Head of caudate nucleus (tissue), 42 donors: ENCODE measurements around the gene MICAL2.

ENCODE experiments used
- DNase-seq, 42 donors: peaks; one replicate each; pipeline versions ENCODE4 v3.0.0 to v3.0.0-alpha.2; 2020 to 2021; ENCODE audit warnings: mixed read lengths in 7 of 42
- intact Hi-C: fragments of 100-400 bp; cut with DNase I; formaldehyde crosslinking; loops from one replicate; pipeline ENCODE4 v1.15.0; 2022

MICAL2 gene

GRCh38 chr11:12111549-12112520 lies 1.4 kb downstream of the MICAL2 start:
- intact Hi-C loops = no loop called here
- no peak for DNase-seq

GRCh38 chr11:12112750-12113149 lies 2.4 kb downstream of the MICAL2 start:
- intact Hi-C loops = no loop called here
- DNase-seq = no peak

GRCh38 chr11:12113294-12113693 lies 2.9 kb downstream of the MICAL2 start:
- no peak for DNase-seq
- intact Hi-C loops = no loop called here

GRCh38 chr11:12114193-12115033 lies 4.0 kb downstream of the MICAL2 start:
- intact Hi-C loops = no loop called here
- no peak for DNase-seq

- no peak for DNase-seq
- intact Hi-C loops = no loop called here
Observed at GRCh38 chr11:12116425-12117032, 6.1 kb downstream of the MICAL2 start.

- DNase-seq = no peak
- intact Hi-C loops = no loop called here
Observed at GRCh38 chr11:12117200-12117599, 6.8 kb downstream of the MICAL2 start.

GRCh38 chr11:12117611-12118010 lies 7.2 kb downstream of the MICAL2 start:
- DNase-seq = no peak
- intact Hi-C loops = no loop called here

GRCh38 chr11:12118949-12119348 lies 8.6 kb downstream of the MICAL2 start:
- intact Hi-C loops = no loop called here
- no peak for DNase-seq

GRCh38 chr11:12119502-12119901 lies 9.1 kb downstream of the MICAL2 start:
- no peak for DNase-seq
- intact Hi-C loops = no loop called here

GRCh38 chr11:12120031-12121008 lies 9.9 kb downstream of the MICAL2 start:
- intact Hi-C loops = no loop called here
- DNase-seq = no peak

GRCh38 chr11:12121011-12121410 lies 10.6 kb downstream of the MICAL2 start:
- intact Hi-C loops = no loop called here

GRCh38 chr11:12121517-12121916 lies 11.1 kb downstream of the MICAL2 start:
- no peak for DNase-seq
- intact Hi-C loops = no loop called here

More at GRCh38 chr11:12121011-12121410, 10.6 kb downstream of the MICAL2 start:
- DNase-seq = no peak

GRCh38 chr11:12122083-12122482 lies 11.7 kb downstream of the MICAL2 start:
- intact Hi-C loops = no loop called here
- DNase-seq = no peak

- DNase-seq = no peak
- intact Hi-C loops = no loop called here
Observed at GRCh38 chr11:12123273-12123672, 12.9 kb downstream of the MICAL2 start.

GRCh38 chr11:12123799-12124198 lies 13.4 kb downstream of the MICAL2 start:
- intact Hi-C loops = no loop called here
- no peak for DNase-seq

- intact Hi-C loops = no loop called here
- no peak for DNase-seq
Observed at GRCh38 chr11:12124306-12124705, 13.9 kb downstream of the MICAL2 start.

GRCh38 chr11:12125609-12126149 lies 15.3 kb downstream of the MICAL2 start:
- intact Hi-C loops = no loop called here
- DNase-seq = peak in 22 of 42 donors; percentile 26 to 81 (median 47)

- intact Hi-C loops = no loop called here
- DNase-seq = no peak
Observed at GRCh38 chr11:12126344-12127019, 16.1 kb downstream of the MICAL2 start.
